Measurements from ENCODE around the gene MPST. TPM values are rescaled to one million over a fixed set of nuclear protein-coding genes. Genes with fewer than 3 reads are reported as not detected.

The MPST gene
- total RNA-seq, 2 experiments from 2014 or later = 1.7 to 1.8 TPM

GRCh38 chr22:36981247-36981775 lies 38.2 kb upstream of the MPST start:
- Mint-ChIP-seq H3K27ac (no peak overlapping the region), H3K4me1 (ENCODE audit: low read depth) (peaks cover 8% of the 10 kb centered on the region), H3K36me3 (ENCODE audit: low read depth) (peaks cover 3% of the 10 kb centered on the region), H3K4me3 (peak overlapping the region; percentile 30), H3K27me3 (peaks cover 10% of the 10 kb centered on the region), H3K9me3 (no peaks in the 10 kb centered on the region)
- ATAC-seq (ENCODE audit: poor library complexity) = no peak
- TF ChIP-seq, protein P1, sequence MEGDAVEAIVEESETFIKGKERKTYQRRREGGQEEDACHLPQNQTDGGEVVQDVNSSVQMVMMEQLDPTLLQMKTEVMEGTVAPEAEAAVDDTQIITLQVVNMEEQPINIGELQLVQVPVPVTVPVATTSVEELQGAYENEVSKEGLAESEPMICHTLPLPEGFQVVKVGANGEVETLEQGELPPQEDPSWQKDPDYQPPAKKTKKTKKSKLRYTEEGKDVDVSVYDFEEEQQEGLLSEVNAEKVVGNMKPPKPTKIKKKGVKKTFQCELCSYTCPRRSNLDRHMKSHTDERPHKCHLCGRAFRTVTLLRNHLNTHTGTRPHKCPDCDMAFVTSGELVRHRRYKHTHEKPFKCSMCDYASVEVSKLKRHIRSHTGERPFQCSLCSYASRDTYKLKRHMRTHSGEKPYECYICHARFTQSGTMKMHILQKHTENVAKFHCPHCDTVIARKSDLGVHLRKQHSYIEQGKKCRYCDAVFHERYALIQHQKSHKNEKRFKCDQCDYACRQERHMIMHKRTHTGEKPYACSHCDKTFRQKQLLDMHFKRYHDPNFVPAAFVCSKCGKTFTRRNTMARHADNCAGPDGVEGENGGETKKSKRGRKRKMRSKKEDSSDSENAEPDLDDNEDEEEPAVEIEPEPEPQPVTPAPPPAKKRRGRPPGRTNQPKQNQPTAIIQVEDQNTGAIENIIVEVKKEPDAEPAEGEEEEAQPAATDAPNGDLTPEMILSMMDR (IDR thresholded peaks at IDR 0.05) = no peak
- ChIA-PET POLR2A (no interaction called here), CTCF (no interaction called here)
- H3K27ac ChIP-seq (ENCODE audit: low read depth in 1 of 2, low read length in 2 of 2) = no peak overlapping the region
- no peak overlapping the region for H3K4me3 ChIP-seq (ENCODE audit: low read length)
- intact Hi-C loops (cut with DNase I, micrococcal nuclease) = no loop called here
- peaks cover 15% of the 10 kb centered on the region for H3K4me1 ChIP-seq (ENCODE audit: insufficient read depth, low read length)
- no peaks in the 10 kb centered on the region for H3K36me3 ChIP-seq (ENCODE audit: insufficient read depth, low read length)
- H3K27me3 ChIP-seq (ENCODE audit: control insufficient read depth in 1 of 2, insufficient read depth in 2 of 2, low read length in 2 of 2) = peaks cover 5 to 7% of the 10 kb centered on the region in 2 experiments
- peaks cover 9 to 10% of the 10 kb centered on the region in 2 experiments for H3K9me3 ChIP-seq (ENCODE audit: control insufficient read depth in 1 of 2, insufficient read depth in 1 of 2, low read length in 2 of 2)
- no peak for DNase-seq

- H3K4me1 Mint-ChIP-seq (ENCODE audit: low read depth) = peaks cover 8% of the 10 kb centered on the region
- Histone ChIP-seq H3K27me3 (ENCODE audit: control insufficient read depth in 1 of 2, insufficient read depth in 2 of 2, low read length in 2 of 2) (peaks cover 5 to 7% of the 10 kb centered on the region in 2 experiments), H3K4me1 (ENCODE audit: insufficient read depth, low read length) (peaks cover 12% of the 10 kb centered on the region), H3K9me3 (ENCODE audit: control insufficient read depth in 1 of 2, insufficient read depth in 1 of 2, low read length in 2 of 2) (peaks cover 9 to 12% of the 10 kb centered on the region in 2 experiments), H3K4me3 (ENCODE audit: low read length) (no peak overlapping the region), H3K27ac (ENCODE audit: low read depth in 1 of 2, low read length in 2 of 2) (no peak overlapping the region), H3K36me3 (ENCODE audit: insufficient read depth, low read length) (no peaks in the 10 kb centered on the region)
- TF ChIP-seq, protein P1 (IDR thresholded peaks at IDR 0.05) = no peak
- ChIA-PET POLR2A (no interaction called here), CTCF (no interaction called here)
- DNase-seq (no peak), ATAC-seq (ENCODE audit: poor library complexity) (no peak)
- H3K4me3 Mint-ChIP-seq = no peak overlapping the region
- peaks cover 10% of the 10 kb centered on the region for H3K27me3 Mint-ChIP-seq
- intact Hi-C loops (cut with DNase I, micrococcal nuclease) = no loop called here
- H3K9me3 Mint-ChIP-seq = no peaks in the 10 kb centered on the region
- no peak overlapping the region for H3K27ac Mint-ChIP-seq
- peaks cover 3% of the 10 kb centered on the region for H3K36me3 Mint-ChIP-seq (ENCODE audit: low read depth)
These were observed 37.4 kb upstream of the MPST start for GRCh38 chr22:36982136-36982535.

DNA sequence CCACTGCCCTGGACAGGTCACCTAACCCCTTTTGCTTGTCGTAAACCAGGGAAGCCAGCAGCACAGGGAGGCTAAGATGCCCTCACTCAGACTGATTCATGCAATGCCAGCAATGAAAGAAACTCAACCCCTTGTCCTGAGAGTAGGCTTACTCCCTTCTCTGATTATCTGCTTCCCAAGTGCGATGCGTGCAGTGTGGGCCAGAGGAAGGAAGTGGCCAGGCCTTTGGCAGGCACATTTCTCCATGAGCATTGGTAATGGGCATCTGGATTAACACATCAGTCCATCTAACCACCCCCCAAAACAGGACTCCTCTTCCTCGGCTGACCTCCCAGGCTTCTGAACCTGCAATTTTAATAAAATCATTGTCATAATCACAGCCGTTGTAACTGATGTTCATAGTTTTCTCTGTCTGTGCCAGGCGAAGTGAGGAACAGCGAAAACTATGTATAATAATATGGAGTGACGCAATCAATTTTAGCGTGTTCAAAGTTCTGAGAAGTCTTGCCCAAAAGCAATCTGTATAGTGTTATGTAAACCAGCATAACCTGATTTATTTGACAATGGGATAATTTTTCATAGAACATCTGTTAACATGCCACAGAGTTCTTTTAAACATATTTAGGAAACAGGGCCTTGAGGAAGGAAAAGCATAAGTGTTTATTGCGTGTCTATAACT lies 34.2 kb upstream of the MPST start:
- TF ChIP-seq, protein P1 (IDR thresholded peaks at IDR 0.05) = no peak
- Mint-ChIP-seq H3K36me3 (ENCODE audit: low read depth) (no peaks in the 10 kb centered on the region), H3K27ac (no peak overlapping the region), H3K27me3 (peaks cover 29% of the 10 kb centered on the region), H3K4me3 (no peak overlapping the region), H3K9me3 (no peaks in the 10 kb centered on the region), H3K4me1 (ENCODE audit: low read depth) (no peaks in the 10 kb centered on the region)
- H3K27ac ChIP-seq (ENCODE audit: low read depth in 1 of 2, low read length in 2 of 2) = no peak overlapping the region
- DNase-seq = no peak
- H3K4me1 ChIP-seq (ENCODE audit: insufficient read depth, low read length) = no peaks in the 10 kb centered on the region
- peaks cover 9 to 17% of the 10 kb centered on the region in 2 experiments for H3K27me3 ChIP-seq (ENCODE audit: control insufficient read depth in 1 of 2, insufficient read depth in 2 of 2, low read length in 2 of 2)
- no peak for ATAC-seq (ENCODE audit: poor library complexity)
- no peaks in the 10 kb centered on the region for H3K36me3 ChIP-seq (ENCODE audit: insufficient read depth, low read length)
- H3K9me3 ChIP-seq (ENCODE audit: control insufficient read depth in 1 of 2, insufficient read depth in 1 of 2, low read length in 2 of 2) = peaks cover 9 to 12% of the 10 kb centered on the region in 2 experiments
- ChIA-PET CTCF (no interaction called here), POLR2A (interaction anchor here (0.7 kb wide), 1 partner anchor 443 kb away, joined by 3 read pairs; no protein-coding TSS in a partner anchor)
- intact Hi-C loops (cut with DNase I, micrococcal nuclease) = no loop called here
- H3K4me3 ChIP-seq (ENCODE audit: low read length) = no peak overlapping the region

All from CD4-positive, alpha-beta T cell (primary cell).